Measurements from ENCODE around the gene CAPZA2.

The CAPZA2 gene

DNA sequence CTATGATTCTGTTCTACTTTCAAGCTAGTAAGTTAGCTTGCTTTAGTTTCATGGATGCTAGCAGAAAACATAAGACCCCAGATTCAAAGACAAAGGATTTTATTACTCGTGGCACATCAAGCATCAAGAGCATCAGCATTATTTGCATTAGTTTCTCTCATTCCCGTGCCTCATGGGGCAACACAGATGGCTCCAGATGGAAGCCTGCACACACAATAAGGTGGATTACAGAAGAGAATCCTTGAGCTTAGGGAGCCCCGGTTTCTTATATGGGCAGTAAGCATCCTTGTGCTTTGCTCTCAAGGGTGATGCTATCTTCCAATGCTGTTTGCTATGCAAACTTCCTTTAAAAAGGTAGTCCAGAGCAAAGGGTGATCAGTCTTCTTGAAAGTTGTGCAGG, 10.7 kb upstream of the CAPZA2 start:
- ChIA-PET POLR2A (no interaction called here), CTCF (interaction anchor here (1.1 kb wide), 1 partner anchor 13 kb away, joined by 3 read pairs; no protein-coding TSS in a partner anchor)
- no peak for DNase-seq (ENCODE audit: low read depth, low spot score)
- no peak overlapping the region for H3K4me3 ChIP-seq (ENCODE audit: low read depth, low read length)
- TF ChIP-seq, protein P1, sequence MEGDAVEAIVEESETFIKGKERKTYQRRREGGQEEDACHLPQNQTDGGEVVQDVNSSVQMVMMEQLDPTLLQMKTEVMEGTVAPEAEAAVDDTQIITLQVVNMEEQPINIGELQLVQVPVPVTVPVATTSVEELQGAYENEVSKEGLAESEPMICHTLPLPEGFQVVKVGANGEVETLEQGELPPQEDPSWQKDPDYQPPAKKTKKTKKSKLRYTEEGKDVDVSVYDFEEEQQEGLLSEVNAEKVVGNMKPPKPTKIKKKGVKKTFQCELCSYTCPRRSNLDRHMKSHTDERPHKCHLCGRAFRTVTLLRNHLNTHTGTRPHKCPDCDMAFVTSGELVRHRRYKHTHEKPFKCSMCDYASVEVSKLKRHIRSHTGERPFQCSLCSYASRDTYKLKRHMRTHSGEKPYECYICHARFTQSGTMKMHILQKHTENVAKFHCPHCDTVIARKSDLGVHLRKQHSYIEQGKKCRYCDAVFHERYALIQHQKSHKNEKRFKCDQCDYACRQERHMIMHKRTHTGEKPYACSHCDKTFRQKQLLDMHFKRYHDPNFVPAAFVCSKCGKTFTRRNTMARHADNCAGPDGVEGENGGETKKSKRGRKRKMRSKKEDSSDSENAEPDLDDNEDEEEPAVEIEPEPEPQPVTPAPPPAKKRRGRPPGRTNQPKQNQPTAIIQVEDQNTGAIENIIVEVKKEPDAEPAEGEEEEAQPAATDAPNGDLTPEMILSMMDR (IDR thresholded peaks at IDR 0.05; ENCODE audit: insufficient read depth, low read length, missing control alignments) = no peak

DNA sequence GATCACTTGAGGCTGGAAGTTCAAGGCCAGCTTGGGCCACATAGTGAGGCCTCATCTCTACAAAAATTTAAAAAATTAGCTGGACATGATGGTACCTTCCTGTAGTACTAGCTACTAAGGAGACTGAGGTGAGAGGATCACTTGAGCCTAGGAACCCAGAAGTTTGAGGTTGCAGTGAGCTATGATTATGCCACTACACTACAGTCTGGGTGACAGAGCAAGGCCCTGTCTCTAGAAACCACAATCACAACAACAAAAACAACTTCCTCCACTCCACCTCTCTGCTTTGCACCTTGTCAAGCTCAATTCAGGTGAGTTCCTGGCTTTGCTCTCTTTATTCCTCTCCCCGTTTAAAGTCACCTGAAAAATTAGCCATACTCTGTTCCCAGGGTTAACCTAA, 8.3 kb upstream of the CAPZA2 start:
- no peak for DNase-seq (ENCODE audit: low read depth, low spot score)
- ChIA-PET CTCF (interaction anchor here (0.8 kb wide), 1 partner anchor 612 kb away, joined by 3 read pairs; no protein-coding TSS in a partner anchor), POLR2A (no interaction called here)
- no peak overlapping the region for H3K4me3 ChIP-seq (ENCODE audit: low read depth, low read length)
- TF ChIP-seq, protein P1 (IDR thresholded peaks at IDR 0.05; ENCODE audit: insufficient read depth, low read length, missing control alignments) = no peak

GRCh38 chr7:116857052-116857451, 5.3 kb upstream of the CAPZA2 start:
- no peak for DNase-seq (ENCODE audit: low read depth, low spot score)
- H3K4me3 ChIP-seq (ENCODE audit: low read depth, low read length) = no peak overlapping the region
- ChIA-PET CTCF (interaction anchor here (0.7 to 1.5 kb wide), 3 partner anchors 9 to 621 kb away, joined by 3 read pairs; no protein-coding TSS in a partner anchor), POLR2A (interaction anchor here (0.7 kb wide), 1 partner anchor 15 kb away, joined by 3 read pairs; no protein-coding TSS in a partner anchor)
- TF ChIP-seq, protein P1 (IDR thresholded peaks at IDR 0.05; ENCODE audit: insufficient read depth, low read length, missing control alignments) = no peak

DNA sequence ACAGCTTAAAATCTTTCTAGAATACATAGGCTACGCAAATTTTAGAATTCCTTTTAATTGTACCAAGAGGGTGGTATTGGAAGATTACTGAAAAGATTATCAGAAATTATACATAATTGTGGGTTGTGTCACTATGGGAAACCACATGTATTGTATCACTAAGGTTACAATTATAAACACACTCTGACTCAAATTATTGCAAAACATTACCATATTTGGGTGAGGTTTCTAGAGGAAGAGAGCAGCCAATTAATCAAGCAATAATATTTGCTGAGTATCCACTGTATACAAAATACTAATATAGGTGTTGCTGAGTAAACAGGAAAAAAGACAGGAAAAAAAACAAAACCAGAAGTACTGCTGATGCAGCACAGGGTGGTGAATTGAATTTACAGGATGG, 3.1 kb upstream of the CAPZA2 start:
- CTCF ChIA-PET = no interaction called here
- POLR2A ChIA-PET = no interaction called here
- peak; percentile 33 for DNase-seq (ENCODE audit: low read depth, low spot score)
- TF ChIP-seq, protein P1 (IDR thresholded peaks at IDR 0.05; ENCODE audit: insufficient read depth, low read length, missing control alignments) = no peak
- H3K4me3 ChIP-seq (ENCODE audit: low read depth, low read length) = no peak overlapping the region

DNA sequence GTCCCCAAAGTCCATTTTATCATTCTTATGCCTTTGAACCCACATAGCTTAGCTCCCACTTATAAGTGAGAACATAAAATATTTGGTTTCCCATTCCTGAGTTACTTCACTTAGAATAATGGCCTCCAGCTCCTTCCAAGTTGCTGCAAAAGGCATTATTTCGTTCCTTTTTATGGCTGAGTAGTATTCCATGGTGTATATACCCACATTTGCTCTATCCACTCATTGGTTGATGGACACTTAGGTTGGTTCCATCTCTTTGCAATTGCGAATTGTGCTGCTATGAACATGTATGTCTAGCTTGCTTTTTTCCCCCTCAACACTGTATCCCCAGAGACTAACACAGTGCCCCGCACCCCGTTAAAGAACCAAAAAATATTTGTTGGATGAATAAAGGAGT, 670 bp upstream of the CAPZA2 start:
- no peak for DNase-seq (ENCODE audit: low read depth, low spot score)
- CTCF ChIA-PET = interaction anchor here (1.0 to 1.2 kb wide), 5 partner anchors 12 to 270 kb away, joined by 4 to 6 read pairs (median 5); partner anchors contain the start of gene MET
- TF ChIP-seq, protein P1 (IDR thresholded peaks at IDR 0.05; ENCODE audit: insufficient read depth, low read length, missing control alignments) = no peak
- H3K4me3 ChIP-seq (ENCODE audit: low read depth, low read length) = no peak overlapping the region
- POLR2A ChIA-PET = interaction anchor here (0.6 kb wide), 1 partner anchor 50 kb away, joined by 3 read pairs; no protein-coding TSS in a partner anchor

GRCh38 chr7:116862951-116863670, 724 bp downstream of the CAPZA2 start:
- POLR2A ChIA-PET = no interaction called here
- TF ChIP-seq, protein P1 (IDR thresholded peaks at IDR 0.05; ENCODE audit: insufficient read depth, low read length, missing control alignments) = no peak
- no peak for DNase-seq (ENCODE audit: low read depth, low spot score)
- CTCF ChIA-PET = no interaction called here
- H3K4me3 ChIP-seq (ENCODE audit: low read depth, low read length) = peak overlapping the region; percentile 92

Data from AG04449 (cell line).